ENCODE data around the gene FAM193B. TPM values are rescaled to one million over a fixed set of nuclear protein-coding genes. Genes with fewer than 3 reads are reported as not detected.
A peak's percentile ranks its signal among the peaks of the same experiment; 100 is the strongest.

Gene FAM193B
- total RNA-seq, 1 donor, result 32.6 TPM

DNA sequence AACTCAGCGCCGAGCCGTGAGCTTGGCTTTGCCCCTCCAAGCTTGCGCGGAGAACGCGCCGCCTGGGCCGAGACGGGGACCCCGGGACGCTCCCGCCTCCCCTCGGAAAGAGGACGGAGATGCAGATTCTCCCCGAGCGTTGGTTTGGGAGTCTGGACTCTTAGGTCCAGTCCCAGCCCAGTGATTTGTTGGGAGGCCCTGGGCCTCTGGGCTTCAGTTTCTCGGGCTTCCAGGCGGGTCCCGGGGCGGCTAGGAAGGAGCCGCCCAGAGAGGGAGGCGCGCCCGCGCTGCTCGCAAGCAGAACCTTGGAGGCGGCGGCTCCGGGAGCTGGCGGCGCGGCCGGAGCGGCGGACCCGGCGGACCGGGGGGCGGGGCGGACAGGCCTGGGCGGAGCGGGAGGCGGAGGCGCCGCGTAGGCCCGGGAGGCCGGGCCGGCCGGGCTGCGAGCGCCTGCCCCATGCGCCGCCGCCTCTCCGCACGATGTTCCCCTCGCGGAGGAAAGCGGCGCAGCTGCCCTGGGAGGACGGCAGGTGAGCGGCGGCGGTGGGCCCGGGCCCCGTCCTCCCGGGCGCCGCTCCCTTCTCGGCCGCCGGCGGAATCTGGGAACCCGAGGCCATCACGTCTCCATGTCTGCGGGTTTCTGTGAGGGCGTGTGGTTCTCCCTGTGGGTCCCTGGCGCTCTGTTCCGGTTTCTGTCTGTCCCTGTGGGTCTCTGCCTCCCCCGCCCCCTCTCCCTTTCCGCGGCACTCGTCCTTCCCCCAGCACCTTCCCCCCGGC, 45.6 kb upstream of the FAM193B start, which contains the start of gene B4GALT7:
Gene B4GALT7 (plus strand): TSS at position 402 of the 777 bp plus-strand sequence. CDS start 79 bp downstream, at position 481.
- peaks cover 14% of the 10 kb centered on the region for H4K20me1 ChIP-seq (ENCODE audit: insufficient read depth, low read length)
- no peaks in the 10 kb centered on the region for H3K9me3 ChIP-seq (ENCODE audit: low read depth, low read length)
- H3K4me1 ChIP-seq (ENCODE audit: insufficient read depth, low read length), result peaks cover 14% of the 10 kb centered on the region
- TF ChIP-seq, protein P1, sequence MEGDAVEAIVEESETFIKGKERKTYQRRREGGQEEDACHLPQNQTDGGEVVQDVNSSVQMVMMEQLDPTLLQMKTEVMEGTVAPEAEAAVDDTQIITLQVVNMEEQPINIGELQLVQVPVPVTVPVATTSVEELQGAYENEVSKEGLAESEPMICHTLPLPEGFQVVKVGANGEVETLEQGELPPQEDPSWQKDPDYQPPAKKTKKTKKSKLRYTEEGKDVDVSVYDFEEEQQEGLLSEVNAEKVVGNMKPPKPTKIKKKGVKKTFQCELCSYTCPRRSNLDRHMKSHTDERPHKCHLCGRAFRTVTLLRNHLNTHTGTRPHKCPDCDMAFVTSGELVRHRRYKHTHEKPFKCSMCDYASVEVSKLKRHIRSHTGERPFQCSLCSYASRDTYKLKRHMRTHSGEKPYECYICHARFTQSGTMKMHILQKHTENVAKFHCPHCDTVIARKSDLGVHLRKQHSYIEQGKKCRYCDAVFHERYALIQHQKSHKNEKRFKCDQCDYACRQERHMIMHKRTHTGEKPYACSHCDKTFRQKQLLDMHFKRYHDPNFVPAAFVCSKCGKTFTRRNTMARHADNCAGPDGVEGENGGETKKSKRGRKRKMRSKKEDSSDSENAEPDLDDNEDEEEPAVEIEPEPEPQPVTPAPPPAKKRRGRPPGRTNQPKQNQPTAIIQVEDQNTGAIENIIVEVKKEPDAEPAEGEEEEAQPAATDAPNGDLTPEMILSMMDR (IDR thresholded peaks at IDR 0.05; ENCODE audit: extremely low read depth, low read depth, low read length), result no peak
- H2AFZ ChIP-seq (ENCODE audit: low read length), result peak within 1 kb of the TSS; percentile 90
- no peaks in the 10 kb centered on the region for H3K27me3 ChIP-seq (ENCODE audit: insufficient read depth, low read length)
- H3K4me2 ChIP-seq (ENCODE audit: insufficient read depth, low read length), result peak within 1 kb of the TSS; percentile 99
- peak within 1 kb of the TSS; percentile 95 for H3K4me3 ChIP-seq (ENCODE audit: insufficient read depth, low read length)
- peak within 1 kb of the TSS; percentile 87 for H3K27ac ChIP-seq (ENCODE audit: low read depth, low read length)
- peak; percentile 98 for DNase-seq (ENCODE audit: insufficient read length, low spot score, missing footprints)
- H3K79me2 ChIP-seq (ENCODE audit: insufficient read depth, low read length), result peaks cover 23% of the 10 kb centered on the region
- H3K36me3 ChIP-seq (ENCODE audit: insufficient read depth, low read length), result peaks cover 18% of the 10 kb centered on the region

DNA sequence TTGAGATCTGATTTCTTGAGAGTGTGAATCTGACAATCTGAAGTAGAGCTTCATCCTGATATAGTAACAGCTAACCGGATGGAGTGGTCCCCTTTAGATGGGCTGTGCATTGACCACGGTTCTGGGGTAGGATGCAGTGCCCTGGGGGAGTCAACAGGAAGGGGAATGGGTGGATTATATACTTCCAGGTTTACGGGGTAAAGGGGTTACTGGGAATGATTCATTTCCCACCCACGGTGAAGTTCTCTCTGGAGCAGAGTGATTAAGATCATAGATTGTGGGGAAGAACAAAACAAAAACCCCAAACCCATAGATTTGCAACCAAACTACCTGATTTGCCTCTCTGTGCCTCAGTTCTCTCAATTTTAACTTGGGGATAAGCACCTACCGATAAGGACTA, 44.1 kb upstream of the FAM193B start:
- Histone ChIP-seq H3K9me3 (ENCODE audit: low read depth, low read length) (no peaks in the 10 kb centered on the region), H3K27ac (ENCODE audit: low read depth, low read length) (no peak overlapping the region), H3K79me2 (ENCODE audit: insufficient read depth, low read length) (peaks cover 33% of the 10 kb centered on the region), H3K4me3 (ENCODE audit: insufficient read depth, low read length) (no peak overlapping the region), H3K27me3 (ENCODE audit: insufficient read depth, low read length) (no peaks in the 10 kb centered on the region), H2AFZ (ENCODE audit: low read length) (no peak overlapping the region), H3K4me2 (ENCODE audit: insufficient read depth, low read length) (peak overlapping the region; percentile 9), H3K36me3 (ENCODE audit: insufficient read depth, low read length) (peaks cover 33% of the 10 kb centered on the region), H3K4me1 (ENCODE audit: insufficient read depth, low read length) (peaks cover 19% of the 10 kb centered on the region), H4K20me1 (ENCODE audit: insufficient read depth, low read length) (peaks cover 21% of the 10 kb centered on the region)
- TF ChIP-seq, protein P1 (IDR thresholded peaks at IDR 0.05; ENCODE audit: extremely low read depth, low read depth, low read length), result no peak
- peak; percentile 77 for DNase-seq (ENCODE audit: insufficient read length, low spot score, missing footprints)

DNA sequence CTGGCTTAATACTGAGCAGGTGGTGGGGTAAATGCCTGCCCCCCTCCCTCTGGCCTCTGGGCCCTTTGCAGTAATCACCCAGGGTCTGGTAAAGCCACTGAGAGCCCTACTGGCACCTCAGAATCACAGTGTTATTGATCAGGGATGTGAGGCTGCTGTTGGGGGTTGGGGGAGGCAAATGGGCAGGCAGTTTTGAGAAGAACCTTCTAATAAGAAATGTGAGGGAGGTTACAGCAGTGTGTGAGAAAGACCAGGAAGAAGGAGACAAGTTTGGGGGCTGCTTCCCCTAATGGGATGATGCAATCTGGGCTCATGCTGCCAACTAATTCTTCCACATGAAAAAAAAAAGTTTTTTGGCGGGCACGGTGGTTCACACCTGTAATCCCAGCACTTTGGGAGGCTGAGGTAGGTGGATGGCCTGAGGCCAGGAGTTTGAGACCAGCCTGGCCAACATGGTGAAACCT, 42.4 kb upstream of the FAM193B start:
- Histone ChIP-seq H3K27me3 (ENCODE audit: insufficient read depth, low read length) (no peaks in the 10 kb centered on the region), H3K79me2 (ENCODE audit: insufficient read depth, low read length) (peaks cover 42% of the 10 kb centered on the region), H3K4me3 (ENCODE audit: insufficient read depth, low read length) (no peak overlapping the region), H3K4me2 (ENCODE audit: insufficient read depth, low read length) (no peak overlapping the region), H3K27ac (ENCODE audit: low read depth, low read length) (no peak overlapping the region), H3K36me3 (ENCODE audit: insufficient read depth, low read length) (peaks cover 36% of the 10 kb centered on the region), H3K4me1 (ENCODE audit: insufficient read depth, low read length) (peaks cover 27% of the 10 kb centered on the region), H3K9me3 (ENCODE audit: low read depth, low read length) (no peaks in the 10 kb centered on the region), H2AFZ (ENCODE audit: low read length) (no peak overlapping the region), H4K20me1 (ENCODE audit: insufficient read depth, low read length) (peaks cover 27% of the 10 kb centered on the region)
- TF ChIP-seq, protein P1 (IDR thresholded peaks at IDR 0.05; ENCODE audit: extremely low read depth, low read depth, low read length), result no peak
- peak; percentile 79 for DNase-seq (ENCODE audit: insufficient read length, low spot score, missing footprints)

Data from osteoblast (primary cell).